Measurements from ENCODE around the gene ABCB10.
A peak's percentile ranks its signal among the peaks of the same experiment; 100 is the strongest.
"Not testable (repeated sequence)": the region's sequence is repeated elsewhere in the genome, so short reads cannot be mapped to it uniquely, and the experiment has no call there.

ABCB10 gene

GRCh38 chr1:229539863-229540506 is 18.5 kb downstream of the ABCB10 start:
- DNase-seq (ENCODE audit: low read depth in 3 of 3, low spot score in 1 of 3) = no peak

DNA sequence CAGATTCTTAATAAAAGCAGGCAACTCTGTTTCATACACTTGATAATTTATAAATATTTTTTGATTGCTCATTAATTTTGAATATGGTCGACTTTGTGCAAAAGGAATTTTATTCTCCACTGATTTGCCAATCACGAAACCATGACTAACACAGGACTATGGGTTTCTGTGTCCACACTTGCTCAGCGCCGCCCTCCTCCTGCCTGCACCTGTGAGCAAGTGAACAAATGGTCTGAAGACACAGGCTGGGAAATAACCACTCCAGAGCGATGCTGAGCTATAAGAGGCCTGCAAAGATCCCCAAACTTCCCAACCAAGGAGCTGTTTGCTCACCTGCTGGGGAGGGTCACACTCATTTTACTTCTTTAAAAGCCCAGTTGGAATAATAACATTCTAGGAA is 19.6 kb downstream of the ABCB10 start:
- DNase-seq (ENCODE audit: low read depth in 3 of 3, low spot score in 1 of 3) = no peak

DNA sequence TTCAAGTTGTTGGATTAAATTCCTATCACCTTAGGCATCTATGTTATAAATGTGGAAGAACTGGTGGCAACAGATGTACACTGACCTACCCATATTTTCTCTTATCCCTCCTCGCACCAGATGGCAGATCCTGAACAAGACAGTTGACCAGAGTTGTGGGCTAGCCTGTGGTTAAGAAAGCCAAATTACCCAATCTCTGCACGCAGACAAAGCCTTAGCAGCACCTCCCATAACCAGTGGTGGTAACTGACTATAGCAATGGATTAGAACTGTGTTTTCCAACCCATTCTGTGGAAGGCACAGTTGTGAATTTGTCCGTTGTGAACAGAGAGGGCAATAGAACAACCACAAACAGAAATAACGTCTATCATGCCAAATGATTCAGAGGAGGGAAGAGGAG is 20.6 kb downstream of the ABCB10 start:
- no peak for DNase-seq (ENCODE audit: low read depth in 3 of 3, low spot score in 1 of 3)

DNA sequence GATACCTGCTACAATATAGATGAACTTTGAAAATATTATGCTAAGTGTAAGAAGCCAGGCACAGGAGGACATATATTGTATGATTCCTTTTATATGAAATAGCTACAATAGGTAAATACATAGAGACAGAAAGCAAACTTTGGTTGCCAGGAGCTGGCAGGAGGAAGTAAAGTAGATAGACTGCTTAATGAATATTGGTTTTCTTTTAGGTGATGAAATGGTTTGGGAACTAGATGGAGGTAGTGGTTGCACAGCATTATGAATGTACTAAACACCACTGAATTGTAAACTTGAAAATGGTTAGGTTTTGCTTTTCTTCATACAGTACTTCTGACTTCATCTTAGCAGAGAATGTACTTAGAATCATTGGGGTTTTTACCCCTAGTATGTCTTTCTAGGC is 21.5 kb downstream of the ABCB10 start:
- no peak for DNase-seq (ENCODE audit: low read depth in 3 of 3, low spot score in 1 of 3)

DNA sequence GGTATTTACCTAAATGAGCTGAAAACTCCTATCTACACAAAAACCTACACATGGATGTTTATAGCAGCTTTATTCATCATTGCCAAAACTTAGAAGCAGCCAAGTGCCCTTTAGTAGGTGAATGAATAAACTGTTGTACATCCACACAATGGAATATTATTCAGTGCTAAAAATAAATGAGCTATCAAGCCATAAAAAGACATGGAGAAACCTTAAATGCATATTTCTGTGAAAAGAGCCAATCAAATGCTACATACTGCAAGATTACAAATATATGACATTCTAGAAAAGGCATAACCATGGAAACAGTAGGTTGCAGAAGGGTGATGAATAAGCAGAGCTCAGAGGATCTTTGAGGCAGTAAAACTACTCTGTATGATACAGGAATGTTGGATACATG is 23.3 kb downstream of the ABCB10 start:
- DNase-seq (ENCODE audit: low read depth in 3 of 3, low spot score in 1 of 3) = no peak

GRCh38 chr1:229531326-229531725 is 27.2 kb downstream of the ABCB10 start:
- DNase-seq (ENCODE audit: low read depth in 3 of 3, low spot score in 1 of 3) = no peak

DNA sequence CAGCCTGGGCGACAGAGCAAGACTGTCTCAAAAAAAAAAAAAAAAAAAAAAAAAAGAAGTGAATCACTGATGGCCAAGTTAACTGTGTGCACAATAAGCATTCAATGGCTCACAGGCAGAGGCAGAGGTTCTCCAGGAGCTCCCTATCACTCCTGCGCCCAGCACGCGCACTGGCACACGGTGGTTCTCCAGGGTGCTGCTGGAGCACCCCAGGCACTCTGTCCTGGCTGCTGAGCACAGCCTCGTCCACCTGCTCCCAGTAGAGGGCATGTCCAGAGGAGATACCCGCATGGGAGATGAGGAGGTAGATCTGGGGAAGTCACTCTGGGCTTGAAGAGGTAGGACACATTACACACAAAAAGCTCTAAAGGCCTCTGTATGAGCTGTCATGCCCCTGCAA is 28.9 kb downstream of the ABCB10 start:
- no peak for DNase-seq (ENCODE audit: low read depth in 3 of 3, low spot score in 1 of 3)

DNA sequence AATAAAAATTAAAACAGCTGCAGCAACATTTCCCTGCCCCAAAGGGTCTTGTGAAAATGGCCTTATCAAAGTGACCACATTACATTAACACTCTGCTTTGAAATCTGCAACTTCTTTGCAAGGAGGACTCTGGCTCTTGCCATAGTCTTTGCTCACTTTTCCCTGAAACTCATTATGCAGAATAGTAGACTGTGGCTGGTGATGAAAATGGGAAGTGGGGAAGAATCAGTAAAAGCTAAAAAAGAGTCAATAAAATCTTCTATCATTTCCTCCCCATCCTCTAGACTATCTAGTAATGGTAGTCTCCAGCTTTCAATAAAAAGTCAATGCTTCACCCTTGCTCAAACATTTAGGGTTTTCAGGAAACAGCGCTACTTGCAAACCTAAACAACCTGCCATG is 31.8 kb downstream of the ABCB10 start:
- DNase-seq (ENCODE audit: low read depth in 3 of 3, low spot score in 1 of 3) = no peak

GRCh38 chr1:229523052-229523451 is 35.5 kb downstream of the ABCB10 start:
- no peak for DNase-seq (ENCODE audit: low read depth in 3 of 3, low spot score in 1 of 3)

DNA sequence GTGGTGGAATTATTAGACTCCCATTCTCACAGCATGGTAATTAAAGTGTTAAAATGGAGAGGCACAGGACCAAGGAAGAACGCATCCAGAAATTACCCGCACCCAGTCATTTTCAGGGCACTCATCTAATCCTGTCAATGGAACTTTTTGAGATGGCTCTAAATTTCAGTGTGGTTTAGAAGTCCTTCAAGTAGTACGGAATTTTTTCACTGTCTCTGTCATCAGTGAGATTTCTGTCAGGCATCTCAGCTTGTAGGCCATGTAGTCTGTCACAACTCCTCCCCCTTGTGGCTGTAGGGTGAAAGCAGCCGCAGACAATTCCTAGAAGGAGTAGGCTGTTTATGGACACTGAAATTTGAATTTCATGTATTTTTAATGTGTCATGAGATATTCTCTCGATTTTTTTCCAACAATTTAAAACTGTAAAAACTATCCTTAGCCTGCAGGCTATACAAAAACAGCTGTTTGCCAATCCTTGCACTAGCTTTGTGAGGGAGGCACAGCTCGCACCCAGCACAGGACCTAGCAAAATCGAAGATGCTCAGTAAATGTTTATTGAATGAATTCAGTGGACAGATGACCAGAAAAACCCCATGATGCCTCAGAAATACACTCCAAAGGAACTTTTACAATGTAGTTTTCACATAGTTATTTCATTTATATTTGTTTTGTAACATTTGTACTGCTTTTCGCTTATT is 43.8 kb downstream of the ABCB10 start:
- peak; percentile 19 to 35 (median 22) for DNase-seq (ENCODE audit: low read depth in 3 of 3, low spot score in 1 of 3)

GRCh38 chr1:229511625-229512024 is 46.9 kb downstream of the ABCB10 start:
- DNase-seq (ENCODE audit: low read depth in 3 of 3, low spot score in 1 of 3) = not testable (repeated sequence)

DNA sequence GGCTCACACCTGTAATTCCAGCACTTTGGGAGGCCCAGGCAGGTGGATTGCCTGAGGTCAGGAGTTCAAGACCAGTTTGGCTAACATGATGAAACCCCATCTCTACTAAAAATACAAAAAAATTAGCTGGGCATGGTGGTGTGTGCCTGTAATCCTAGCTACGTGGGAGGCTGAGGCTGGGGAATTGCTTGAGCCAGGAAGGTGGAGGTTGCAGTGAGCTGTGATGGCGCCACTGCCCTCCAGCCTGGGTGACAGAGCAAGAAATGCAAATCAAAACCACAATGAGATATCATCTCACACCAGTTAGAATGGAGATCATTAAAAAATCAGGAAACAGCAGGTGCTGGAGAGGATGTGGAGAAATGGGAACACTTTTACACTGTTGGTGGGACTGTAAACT is 47.3 kb downstream of the ABCB10 start:
- not testable (repeated sequence) for DNase-seq (ENCODE audit: low read depth in 3 of 3, low spot score in 1 of 3)

DNA sequence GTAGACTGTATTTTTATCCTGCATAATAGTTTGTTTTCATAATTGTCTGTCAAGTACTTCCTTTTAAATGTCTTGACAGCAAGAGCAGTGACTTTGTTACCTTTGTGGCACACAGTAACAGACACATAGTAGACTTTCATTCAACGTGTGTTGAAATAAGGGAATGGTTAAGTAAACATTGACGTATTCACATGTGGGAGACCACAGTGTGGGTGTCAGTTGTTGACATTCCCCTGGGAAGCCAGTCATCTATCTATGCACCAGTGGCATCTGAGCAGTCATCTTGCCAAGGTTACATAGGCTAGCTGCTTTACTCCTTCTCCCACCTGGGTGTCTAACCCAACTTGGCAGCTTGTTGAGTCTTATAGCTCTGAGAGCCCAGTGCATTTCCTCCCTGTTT is 48.9 kb downstream of the ABCB10 start:
- DNase-seq (ENCODE audit: low read depth in 3 of 3, low spot score in 1 of 3) = no peak

DNA sequence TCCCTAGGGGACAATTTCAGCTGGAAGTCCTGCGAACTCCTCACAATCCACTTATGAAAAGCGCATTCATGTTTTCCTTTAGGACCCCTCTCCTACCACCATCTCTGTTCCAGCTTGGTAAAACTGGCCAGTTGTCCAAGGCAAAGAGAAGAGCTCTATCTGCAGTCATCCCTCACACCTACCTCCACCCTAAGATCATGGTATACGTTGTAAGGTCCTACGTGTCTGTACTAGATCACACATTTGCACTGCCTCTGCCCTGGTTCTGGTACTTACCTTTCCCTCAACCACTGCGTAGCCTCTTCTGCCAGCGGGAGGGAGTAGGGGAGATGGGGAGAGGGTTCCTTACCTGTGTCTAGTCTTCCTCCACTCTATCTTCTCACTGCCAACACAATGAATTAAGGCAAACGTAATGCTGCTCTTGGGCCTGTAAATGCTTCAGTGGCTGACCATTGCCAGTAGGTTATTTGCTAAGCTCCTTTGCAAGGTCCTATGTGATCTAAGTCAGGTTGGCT is 49.6 kb downstream of the ABCB10 start:
- no peak for DNase-seq (ENCODE audit: low read depth in 3 of 3, low spot score in 1 of 3)

DNA sequence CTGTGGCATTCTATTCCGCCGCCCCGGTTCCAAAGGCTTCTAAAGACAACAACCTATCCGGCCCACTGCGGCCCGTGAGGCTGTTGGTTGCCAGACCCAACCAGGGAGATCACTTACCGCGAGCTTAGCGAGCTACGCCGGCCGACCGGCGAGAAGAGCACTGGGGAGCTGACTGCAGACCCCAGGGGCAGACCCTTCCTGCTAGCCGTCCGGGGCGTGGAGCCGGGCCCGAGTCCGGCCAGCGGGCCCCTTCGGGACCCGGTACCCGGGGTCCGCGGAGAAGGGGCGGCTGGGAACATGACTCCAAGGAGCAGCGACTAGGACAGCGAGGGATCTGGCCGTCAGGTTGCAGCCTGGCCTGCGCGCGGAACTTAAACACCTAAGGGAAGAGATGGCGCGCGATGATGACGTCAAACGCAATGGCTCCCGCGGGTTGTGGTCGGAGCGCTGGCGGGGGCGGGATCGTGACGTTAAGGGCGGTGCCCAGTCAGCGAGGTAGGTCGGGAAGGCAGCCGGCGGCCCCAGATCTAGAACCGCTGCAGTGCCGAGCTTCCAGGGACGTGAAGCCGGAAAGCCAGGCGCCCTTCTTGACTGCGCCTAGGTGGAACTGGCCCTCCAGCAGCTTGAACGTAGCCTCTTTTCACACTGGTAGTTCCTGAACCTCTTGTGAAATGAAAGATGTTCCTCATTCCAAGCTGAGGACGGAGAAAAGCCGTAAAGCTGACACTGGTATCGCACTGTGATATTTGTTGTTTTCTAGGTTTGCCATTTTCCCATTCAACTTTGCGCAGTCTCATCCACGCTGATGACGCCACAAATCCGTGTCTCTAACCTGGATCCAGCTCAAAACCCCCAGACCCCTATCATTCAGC is 50.3 kb downstream of the ABCB10 start, which contains the start of gene NUP133:
TSS of gene NUP133 (minus strand) at position 391 of the 872 bp plus-strand sequence. CDS start at position 299, 92 bp downstream.
- DNase-seq (ENCODE audit: low read depth in 3 of 3, low spot score in 1 of 3) = peak; percentile 91 to 98 (median 94)

DNA sequence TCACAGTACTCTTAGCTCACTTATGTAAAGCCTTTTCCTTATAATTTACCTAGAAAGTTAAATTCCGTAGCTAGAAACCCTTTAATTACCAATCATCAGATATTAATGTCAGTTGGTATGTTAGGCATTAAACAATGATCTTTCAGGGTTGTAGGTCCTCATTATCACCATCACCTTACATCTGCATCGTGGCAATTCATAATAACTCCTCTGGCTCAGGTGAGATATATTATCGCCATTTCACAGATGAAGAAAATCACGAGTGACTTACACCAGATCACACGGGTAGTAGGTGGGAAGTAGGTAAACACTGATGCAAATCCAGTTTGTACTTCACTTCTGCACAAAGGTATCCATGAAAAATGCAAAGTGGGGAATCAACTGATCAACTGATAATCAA is 51.0 kb downstream of the ABCB10 start:
- DNase-seq (ENCODE audit: low read depth in 3 of 3, low spot score in 1 of 3) = no peak

DNA sequence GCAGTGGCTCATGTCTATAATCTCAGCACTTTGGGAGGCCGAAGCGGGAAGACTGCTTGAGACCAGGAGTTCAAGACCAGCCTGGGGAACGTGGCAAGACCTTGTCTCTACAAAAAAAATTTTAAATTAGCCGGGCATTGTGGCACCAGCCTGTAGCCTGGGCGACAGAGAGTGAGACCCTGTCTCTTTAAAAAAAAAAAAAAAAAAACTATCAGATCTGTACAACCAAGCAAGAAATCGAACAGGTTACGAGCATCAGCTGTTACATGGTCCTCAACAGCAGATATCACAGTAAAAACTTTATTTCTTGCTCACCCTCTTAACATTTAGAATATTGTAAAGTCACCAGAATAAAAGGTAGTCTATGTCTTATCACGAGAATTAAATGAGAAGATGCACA is 51.9 kb downstream of the ABCB10 start:
- DNase-seq (ENCODE audit: low read depth in 3 of 3, low spot score in 1 of 3) = no peak

- no peak for DNase-seq (ENCODE audit: low read depth in 3 of 3, low spot score in 1 of 3)
These were observed 62.7 kb downstream of the ABCB10 start for GRCh38 chr1:229495782-229496181.

DNA sequence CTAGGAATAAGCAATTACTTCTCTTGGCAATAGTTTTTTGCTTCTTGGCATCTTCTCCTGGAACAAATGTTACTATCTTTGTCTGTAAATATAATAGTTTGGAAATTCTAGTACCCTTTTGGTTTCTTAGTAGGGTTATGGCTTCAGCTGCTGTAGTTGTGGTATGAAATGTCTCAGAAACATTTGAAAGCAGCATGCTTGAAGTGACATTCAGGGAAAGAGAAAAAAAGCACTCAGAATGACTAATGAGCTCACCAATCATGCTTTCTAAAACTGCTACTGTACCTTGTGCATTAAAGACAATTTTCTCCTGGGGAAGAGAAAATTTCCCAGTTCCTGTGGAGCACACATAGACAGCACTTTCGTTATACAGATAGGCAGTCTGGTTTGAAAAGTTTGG is 71.3 kb downstream of the ABCB10 start:
- no peak for DNase-seq (ENCODE audit: low read depth in 3 of 3, low spot score in 1 of 3)

DNA sequence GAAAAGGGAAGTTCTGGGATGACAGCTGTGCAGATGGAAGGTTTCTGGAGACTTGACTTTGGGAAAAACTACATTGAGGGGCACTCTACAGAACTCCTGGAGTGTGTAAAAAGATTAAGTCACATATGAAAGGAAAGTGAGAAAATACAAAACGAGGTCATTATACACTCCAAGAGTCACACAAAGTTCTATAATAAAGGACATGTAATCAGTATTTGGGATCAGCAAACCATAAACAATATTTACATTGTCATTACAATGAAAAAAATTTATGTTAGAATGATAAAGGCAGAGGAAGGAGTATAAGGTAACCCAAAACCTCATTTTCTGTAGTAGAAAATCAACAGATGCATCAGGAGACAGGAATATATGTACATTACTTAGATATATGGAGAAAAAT is 73.2 kb downstream of the ABCB10 start:
- DNase-seq (ENCODE audit: low read depth in 3 of 3, low spot score in 1 of 3) = no peak

GRCh38 chr1:229482511-229482910 is 76.0 kb downstream of the ABCB10 start:
- DNase-seq (ENCODE audit: low read depth in 3 of 3, low spot score in 1 of 3) = no peak

- DNase-seq (ENCODE audit: low read depth in 3 of 3, low spot score in 1 of 3) = no peak
These were observed 78.0 kb downstream of the ABCB10 start for GRCh38 chr1:229480495-229480894.

Measured in stimulated activated CD4-positive, alpha-beta T cell treated with anti-CD3 and anti-CD28 coated beads, TNF-alpha, amount 100 ng/mL, for 1 hour (primary cell).